Measurements from ENCODE around the gene RNF166.

RNF166 gene

DNA sequence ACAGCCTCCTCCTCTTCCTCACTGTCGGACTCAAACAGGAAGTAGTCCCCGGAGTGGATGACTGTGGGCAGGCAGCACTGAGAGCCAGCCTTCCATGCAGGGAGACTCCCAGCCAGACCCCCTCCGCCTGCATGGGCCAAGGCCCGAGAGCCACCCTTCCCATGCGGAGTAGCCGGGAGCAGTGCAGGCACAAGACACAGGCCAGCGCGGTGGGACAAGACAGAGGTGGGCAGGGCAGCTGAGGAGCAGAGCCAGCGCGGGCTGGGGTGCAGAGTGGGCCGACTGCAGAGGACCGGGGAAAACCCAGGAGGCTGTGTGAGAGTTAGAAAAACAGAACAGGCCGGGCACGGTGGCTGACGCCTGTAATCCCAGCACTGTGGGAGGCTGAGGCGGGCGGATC, 17.7 kb upstream of the RNF166 start:
- DNase-seq (ENCODE audit: low read depth in 4 of 4, low spot score in 1 of 4) = no peak

DNA sequence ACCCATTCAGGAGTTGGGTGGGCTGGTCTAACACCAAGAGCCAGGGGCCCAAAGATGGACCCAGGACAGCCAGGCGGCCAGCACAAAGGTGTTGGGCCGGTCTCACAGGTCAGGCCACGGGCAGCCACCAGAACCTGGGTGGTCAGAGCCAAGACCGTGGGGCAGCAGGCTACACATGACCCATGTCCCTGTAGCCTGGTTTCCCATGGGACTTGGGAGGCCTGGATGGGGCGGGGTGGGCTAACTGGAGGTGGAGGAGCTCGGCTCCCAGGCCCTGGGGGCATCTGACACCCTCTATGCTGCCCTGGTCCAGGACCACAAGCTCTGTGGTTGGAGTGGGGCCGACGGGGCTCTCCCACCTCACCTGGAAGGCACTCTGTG, 17.3 kb upstream of the RNF166 start:
- no peak for DNase-seq (ENCODE audit: low read depth in 4 of 4, low spot score in 1 of 4)

DNA sequence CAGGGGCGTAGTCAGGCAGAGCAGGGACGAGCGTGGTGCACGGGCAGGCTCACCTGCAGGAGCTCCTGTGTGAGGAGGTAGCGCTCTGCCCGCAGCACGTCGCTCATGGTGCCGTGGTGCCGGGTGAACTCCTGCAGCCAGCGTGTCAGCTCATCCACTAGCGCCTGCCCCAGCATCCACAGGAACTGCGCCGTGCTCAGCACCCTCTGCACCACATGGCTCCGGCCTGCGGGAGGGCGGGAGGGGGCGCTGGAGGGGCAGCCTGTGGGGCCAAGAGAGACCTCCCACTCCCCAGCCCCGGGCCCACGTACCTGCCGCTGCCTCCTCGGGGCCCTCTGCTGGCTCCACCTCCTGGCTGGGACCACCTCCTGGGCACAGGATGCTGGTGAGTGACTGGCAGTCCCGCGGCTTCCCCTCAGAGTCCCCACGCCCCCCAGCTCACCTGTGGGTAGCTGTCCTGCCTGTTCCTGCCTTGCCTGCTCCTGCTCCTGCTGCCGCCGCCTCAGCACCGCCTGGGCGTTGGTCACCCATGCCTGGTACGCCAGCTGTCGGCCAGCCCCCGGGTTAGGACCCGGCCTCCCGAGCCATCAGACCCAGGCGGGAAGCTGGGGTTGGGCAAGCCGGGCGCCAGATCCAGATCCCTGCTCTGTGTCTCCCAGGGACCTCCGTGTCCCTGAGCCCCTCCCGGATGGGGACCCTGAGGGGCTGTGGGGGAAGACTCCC, 16.7 kb upstream of the RNF166 start:
- no peak for DNase-seq (ENCODE audit: low read depth in 4 of 4, low spot score in 1 of 4)

DNA sequence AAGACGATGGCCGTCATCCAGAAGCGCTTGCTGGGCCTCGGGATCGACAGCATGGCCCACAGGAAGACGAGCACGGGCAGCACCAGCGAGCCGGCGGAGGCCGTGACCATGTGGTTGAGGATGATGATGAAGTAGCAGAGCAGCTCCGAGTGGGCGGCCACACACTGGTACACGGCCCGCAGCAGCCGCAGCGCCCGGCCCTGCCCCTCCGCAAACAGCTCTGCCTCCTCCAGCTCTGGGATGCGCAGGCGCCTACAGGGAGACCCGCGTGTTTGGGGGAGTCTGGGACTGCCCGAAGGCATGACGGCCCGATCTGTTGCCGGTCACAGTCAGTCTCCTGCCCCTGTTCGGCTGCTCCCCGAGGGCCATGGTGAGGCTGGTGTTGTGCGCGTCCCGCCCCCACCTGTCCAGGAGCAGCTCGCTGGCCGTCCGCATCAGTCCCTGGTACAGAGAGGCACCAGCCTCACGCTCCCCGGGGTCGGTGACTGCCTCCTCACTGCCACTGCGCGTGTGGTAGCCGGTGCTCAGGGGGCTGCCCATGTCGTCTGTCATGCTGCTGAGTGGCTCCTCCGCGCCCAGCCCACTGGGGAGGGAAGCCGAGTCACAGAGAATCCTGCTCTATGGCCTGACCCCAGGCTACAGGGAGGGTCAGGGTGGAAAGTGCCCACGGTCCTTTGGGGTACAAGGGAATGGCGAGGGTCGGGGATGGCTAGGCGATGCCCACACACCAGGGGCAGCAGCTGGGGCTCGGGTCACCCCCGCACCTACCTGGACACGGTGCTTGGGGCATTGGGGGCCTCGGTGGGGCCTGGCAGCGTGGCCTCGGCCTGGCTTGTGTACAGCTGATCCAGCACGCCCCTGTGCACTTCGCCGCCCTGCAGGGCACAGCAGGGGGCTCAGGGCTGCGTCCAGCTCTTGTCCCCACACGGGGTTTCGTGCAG, 15.9 kb upstream of the RNF166 start:
- DNase-seq (ENCODE audit: low read depth in 4 of 4, low spot score in 1 of 4) = no peak

- DNase-seq (ENCODE audit: low read depth in 4 of 4, low spot score in 1 of 4) = no peak
Measured at GRCh38 chr16:88721236-88721635, 15.0 kb upstream of the RNF166 start.

- DNase-seq (ENCODE audit: low read depth in 4 of 4, low spot score in 1 of 4) = no peak
Measured at GRCh38 chr16:88720396-88720970, 14.3 kb upstream of the RNF166 start.

GRCh38 chr16:88719933-88720296, 13.7 kb upstream of the RNF166 start:
- no peak for DNase-seq (ENCODE audit: low read depth in 4 of 4, low spot score in 1 of 4)

DNA sequence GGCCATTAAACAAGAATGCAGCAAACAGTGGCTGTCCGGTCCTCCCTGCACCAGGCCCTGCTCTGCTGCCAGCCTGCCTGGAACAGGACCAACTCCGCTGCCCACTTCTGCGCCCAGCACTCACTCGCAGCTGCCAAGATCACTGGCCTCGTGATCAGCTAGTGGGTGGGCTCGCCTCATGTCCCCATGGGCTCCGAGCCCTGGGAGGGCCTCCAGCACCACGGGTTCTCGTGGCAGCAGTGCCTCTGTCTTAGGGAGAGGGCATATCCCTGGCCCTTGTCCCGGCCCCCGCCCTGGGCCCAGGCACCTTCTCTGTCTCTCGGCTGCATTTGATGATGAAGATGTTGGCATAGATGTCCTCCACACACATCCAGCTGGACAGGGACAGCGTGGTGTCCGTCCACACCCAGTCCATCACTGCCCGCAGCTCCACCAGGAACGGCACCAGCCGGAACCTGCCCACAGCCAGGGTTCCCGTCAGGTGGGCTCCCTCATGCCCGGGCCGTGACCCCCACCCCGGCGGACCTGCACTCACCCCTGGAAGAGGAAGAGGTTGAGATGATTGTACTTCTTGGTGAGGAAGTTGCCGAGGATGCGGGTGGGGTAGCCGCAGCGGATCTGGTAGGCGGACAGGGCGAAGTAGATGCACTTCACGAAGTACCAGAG, 13.2 kb upstream of the RNF166 start:
- no peak for DNase-seq (ENCODE audit: low read depth in 4 of 4, low spot score in 1 of 4)

DNA sequence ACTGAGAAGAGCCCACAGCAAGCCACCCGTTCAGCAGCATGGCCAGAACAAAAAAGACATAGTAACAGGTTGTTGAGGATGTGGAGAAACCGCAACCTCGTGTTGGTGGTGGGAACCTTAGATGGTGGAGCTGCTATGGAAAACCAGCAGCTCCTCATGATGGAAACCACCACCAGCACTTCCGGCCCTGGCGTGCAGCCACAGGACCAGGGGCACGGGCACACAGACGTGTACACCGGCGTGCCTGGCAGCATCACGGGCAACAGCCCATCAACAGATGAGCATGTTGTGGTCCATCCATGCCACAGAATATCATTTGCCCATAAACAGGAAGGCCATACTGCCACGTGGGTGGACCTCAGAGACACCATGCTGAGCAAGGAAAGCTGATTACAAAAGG, 12.0 kb upstream of the RNF166 start:
- DNase-seq (ENCODE audit: low read depth in 4 of 4, low spot score in 1 of 4) = no peak

DNA sequence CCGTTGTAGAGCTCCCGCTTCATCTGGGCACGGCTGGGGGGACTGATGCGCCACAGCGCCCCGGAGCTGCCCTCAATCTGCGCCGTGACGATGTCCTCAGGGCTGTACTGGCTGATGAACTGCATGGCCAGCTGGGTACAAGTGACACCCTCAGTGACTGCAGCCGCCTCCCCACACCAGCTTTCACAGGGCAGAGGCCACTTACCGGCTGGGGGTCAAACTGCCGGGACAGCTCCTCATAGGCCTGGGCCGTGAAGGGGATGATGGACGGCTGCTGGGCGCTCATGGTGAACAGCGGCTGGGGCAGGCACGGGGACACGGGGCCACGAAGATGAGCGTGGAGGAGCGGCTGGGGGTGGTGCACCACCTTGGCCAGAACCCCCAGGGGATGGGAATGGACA, 10.4 kb upstream of the RNF166 start:
- DNase-seq (ENCODE audit: low read depth in 4 of 4, low spot score in 1 of 4) = no peak

DNA sequence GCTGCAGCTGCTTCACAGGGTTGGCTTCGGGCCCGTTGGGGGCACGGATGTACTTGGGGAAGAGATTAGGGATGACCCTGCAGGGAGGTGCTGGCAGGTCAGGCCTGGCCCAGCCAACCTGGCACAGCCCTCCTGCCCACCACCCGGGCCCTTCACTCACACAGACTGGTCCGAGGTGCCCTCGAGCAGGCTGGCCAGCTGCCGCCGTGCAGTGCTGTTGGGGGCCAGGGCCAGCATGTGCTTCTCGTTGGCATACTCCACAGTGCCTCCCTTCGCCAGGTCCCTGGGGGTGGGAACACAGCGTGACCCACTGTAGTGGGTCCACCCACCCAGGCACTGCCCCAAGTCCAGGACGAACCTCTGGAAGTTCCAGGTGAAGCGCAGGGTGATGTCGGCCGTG, 10.0 kb upstream of the RNF166 start:
- no peak for DNase-seq (ENCODE audit: low read depth in 4 of 4, low spot score in 1 of 4)

DNA sequence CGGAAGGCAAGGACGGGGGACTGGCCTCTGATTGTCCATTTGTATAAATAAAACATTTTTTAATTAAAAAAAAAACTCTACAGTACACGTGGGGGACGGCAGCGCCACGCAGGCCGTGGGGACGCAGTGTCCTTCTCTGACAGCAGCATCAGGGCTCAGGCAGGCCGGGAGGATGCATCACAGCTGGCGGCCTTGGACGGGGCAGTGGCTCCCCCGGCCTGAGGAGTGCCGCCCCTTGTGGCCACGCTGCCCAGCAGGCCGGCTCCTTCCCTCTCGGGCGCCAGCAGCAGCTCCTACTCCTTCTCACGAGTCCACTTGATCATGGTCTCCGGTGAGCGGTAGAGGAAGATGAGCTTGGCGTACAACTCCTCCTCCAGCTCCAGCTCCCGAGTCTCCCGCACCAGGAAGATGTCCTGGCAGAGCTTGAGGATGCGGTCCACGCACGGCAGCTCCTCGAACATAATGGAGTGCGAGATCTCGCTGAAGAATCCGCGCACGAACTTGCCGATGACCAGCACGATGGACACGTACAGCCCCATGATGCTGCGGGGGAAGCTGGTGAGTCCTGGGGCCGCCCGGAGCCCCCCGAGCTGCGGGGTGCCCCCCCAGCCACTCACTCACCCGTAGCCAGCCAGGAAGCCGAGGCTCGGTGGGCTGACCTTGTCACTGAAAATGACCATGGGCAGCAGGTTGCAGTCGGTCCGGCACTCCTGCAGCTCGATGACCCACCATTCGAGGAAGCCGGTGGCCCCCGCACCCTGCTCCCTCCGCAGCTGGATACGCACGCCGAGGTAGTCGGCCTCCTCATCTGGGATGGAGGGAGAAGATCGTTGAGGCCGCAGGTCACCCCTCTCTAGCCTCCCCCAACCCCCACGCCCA, 9.3 kb upstream of the RNF166 start:
- no peak for DNase-seq (ENCODE audit: low read depth in 4 of 4, low spot score in 1 of 4)

DNA sequence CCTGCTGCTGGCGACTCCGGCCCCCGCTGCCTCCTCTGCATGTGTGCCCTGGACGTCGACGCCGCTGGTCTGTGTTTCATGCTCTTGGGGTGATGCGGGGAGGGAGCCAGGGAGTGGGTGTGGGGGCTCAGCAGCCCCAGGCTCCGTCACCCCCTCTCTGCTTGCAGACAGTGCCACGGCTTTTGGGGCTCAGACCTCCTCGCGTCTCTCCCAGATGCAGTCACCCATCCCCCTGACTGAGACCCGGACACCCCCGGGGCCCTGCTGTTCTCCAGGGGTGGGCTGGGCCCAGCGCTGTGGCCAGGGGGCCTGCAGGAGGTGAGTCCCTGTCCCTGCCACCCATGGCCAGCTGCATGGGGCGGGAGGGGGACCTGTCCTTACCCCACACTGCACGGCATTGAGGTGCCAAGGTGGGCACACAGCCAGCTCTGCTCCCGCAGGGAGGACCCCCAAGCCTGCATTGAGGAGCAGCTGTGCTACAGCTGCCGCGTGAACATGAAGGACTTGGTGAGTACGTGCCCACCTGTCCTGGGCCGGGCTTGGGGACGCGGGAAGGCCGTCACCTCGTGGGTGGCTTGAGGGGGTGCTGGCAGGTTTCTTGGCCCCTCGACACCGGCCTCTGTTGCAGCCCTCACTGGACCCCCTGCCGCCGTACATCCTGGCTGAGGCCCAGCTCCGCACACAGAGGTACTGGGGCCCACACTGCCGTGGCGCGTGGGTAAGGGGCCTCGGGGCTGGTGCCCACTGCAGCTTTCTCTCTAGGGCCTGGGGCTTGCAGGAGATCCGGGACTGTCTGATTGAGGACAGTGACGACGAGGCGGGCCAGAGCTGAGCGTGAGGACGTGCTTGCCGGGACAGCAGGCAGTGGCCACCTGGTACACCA, 8.5 kb upstream of the RNF166 start:
- no peak for DNase-seq (ENCODE audit: low read depth in 4 of 4, low spot score in 1 of 4)

- DNase-seq (ENCODE audit: low read depth in 4 of 4, low spot score in 1 of 4) = no peak
Measured at GRCh38 chr16:88713568-88714419, 7.6 kb upstream of the RNF166 start.

DNA sequence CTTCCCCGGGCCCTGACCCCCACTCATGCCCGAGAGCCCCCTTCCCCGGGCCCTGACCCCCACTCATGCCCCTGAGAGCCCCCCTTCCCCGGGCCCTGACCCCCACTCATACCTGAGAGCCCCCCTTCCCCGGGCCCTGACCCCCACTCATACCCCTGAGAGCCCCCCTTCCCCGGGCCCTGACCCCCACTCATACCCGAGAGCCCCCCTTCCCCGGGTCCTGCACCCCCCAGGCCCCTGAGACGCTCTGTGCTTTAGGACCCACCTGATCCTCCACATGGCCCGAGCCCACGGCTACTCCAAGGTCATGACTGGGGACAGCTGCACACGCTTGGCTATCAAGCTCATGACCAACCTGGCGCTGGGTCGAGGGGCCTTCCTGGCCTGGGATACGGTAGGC, 6.8 kb upstream of the RNF166 start:
- no peak for DNase-seq (ENCODE audit: low read depth in 4 of 4, low spot score in 1 of 4)

GRCh38 chr16:88712362-88712979, 6.3 kb upstream of the RNF166 start:
- DNase-seq (ENCODE audit: low read depth in 4 of 4, low spot score in 1 of 4) = no peak

- no peak for DNase-seq (ENCODE audit: low read depth in 4 of 4, low spot score in 1 of 4)
Measured at GRCh38 chr16:88711750-88712340, 5.6 kb upstream of the RNF166 start.

DNA sequence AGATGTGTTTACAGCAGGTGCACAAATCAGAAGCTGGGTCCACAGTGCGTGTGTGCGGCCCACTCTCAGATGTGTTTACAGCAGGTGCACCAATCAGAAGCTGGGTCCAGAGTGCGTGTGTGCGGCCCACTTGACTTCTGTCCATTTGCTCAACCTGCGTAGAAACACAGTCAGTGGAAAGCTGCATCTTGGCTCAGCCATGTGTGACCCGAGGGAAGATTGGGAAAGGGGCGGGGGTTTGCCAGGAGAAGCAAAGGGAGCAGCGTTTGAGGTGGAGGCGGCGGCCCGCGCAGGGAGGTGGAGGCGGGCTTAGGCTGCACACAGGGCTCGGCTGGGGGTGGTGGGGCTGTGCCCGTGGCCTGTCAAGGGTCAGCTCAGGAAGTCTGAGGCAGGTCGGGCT, 4.3 kb upstream of the RNF166 start:
- DNase-seq (ENCODE audit: low read depth in 4 of 4, low spot score in 1 of 4) = no peak
